GM23338 (cell line): ENCODE data around the gene CNIH3. TPM values are rescaled to one million over a fixed set of nuclear protein-coding genes. Genes with fewer than 3 reads are reported as not detected.

Experiments used
- ATAC-seq: fragments of 200-7000 bp; cut with Tn5 transposase; 3 replicates; pipeline ENCODE4 v1.9.1; 2020
- DNase-seq: peaks from one replicate; pipeline ENCODE4 v3.0.0-alpha.2; 2015; ENCODE audit warnings: low spot score
- H2AFZ ChIP-seq: fragments of 200-600 bp; sonication (generic); 2 replicates; pipeline ENCODE4 v1.8.0; 2016; ENCODE audit warnings: antibody characterized with exemption, mild to moderate bottlenecking, moderate library complexity
- H3F3A ChIP-seq: fragments of 200-600 bp; sonication (generic); replicated peaks from 2 replicates; pipeline ENCODE4 v1.8.0; 2017; ENCODE audit warnings: antibody characterized with exemption, mixed run types, low read depth
- H3K27ac ChIP-seq: fragments of 200-600 bp; sonication (generic); 2 replicates; pipeline ENCODE4 v1.6.1; 2016; ENCODE audit warnings: low read depth
- H3K27me3 ChIP-seq: fragments of 200-600 bp; sonication (generic); 2 replicates; pipeline ENCODE4 v1.8.0; 2016; ENCODE audit warnings: mild to moderate bottlenecking, mixed run types, moderate library complexity; ENCODE audit not compliant: insufficient read depth
- H3K36me3 ChIP-seq: fragments of 200-600 bp; sonication (generic); 2 replicates; pipeline ENCODE4 v1.8.0; 2016; ENCODE audit warnings: mild to moderate bottlenecking; ENCODE audit not compliant: insufficient read depth
- H3K4me1 ChIP-seq: fragments of 200-600 bp; sonication (generic); 2 replicates; pipeline ENCODE4 v1.8.0; 2016; ENCODE audit warnings: mild to moderate bottlenecking, moderate library complexity; ENCODE audit not compliant: insufficient read depth
- H3K4me2 ChIP-seq: fragments of 200-600 bp; sonication (generic); 2 replicates; pipeline ENCODE4 v1.7.1; 2017; ENCODE audit warnings: mixed run types
- H3K4me3 ChIP-seq: fragments of 200-600 bp; sonication (generic); 2 replicates; pipeline ENCODE4 v1.6.1; 2016; ENCODE audit warnings: mixed run types
- H3K79me2 ChIP-seq: fragments of 200-600 bp; sonication (generic); replicated peaks from 2 replicates; pipeline ENCODE4 v1.8.0; 2017; ENCODE audit warnings: mild to moderate bottlenecking; ENCODE audit not compliant: insufficient read depth
- H3K9me2 ChIP-seq: fragments of 200-600 bp; sonication (generic); 2 replicates; pipeline ENCODE4 v1.8.0; 2017; ENCODE audit not compliant: insufficient read depth
- H4K20me1 ChIP-seq: fragments of 200-600 bp; sonication (generic); replicated peaks from 2 replicates; pipeline ENCODE4 v1.8.0; 2017; ENCODE audit warnings: mild to moderate bottlenecking; ENCODE audit not compliant: insufficient read depth
- H3K27ac Mint-ChIP-seq: 2 replicates; pipeline ENCODE4 v1.8.0; 2020; ENCODE audit warnings: inconsistent platforms, mild to moderate bottlenecking, moderate library complexity, mixed read lengths
- H3K27me3 Mint-ChIP-seq: 3 replicates; pipeline ENCODE4 v1.8.0; 2022; ENCODE audit warnings: low read depth, mild to moderate bottlenecking, moderate library complexity, mixed read lengths, inconsistent platforms; ENCODE audit not compliant: insufficient read depth, poor library complexity
- H3K36me3 Mint-ChIP-seq: 3 replicates; pipeline ENCODE4 v1.8.0; 2021; ENCODE audit warnings: low read depth, mild to moderate bottlenecking, inconsistent platforms, moderate library complexity, mixed read lengths
- H3K4me1 Mint-ChIP-seq: 3 replicates; pipeline ENCODE4 v1.8.0; 2020; ENCODE audit warnings: mild to moderate bottlenecking, inconsistent platforms, mixed read lengths
- H3K4me3 Mint-ChIP-seq: 3 replicates; pipeline ENCODE4 v1.8.0; 2021; ENCODE audit warnings: moderate library complexity, mild to moderate bottlenecking, inconsistent platforms, mixed read lengths
- H3K9me3 Mint-ChIP-seq: 3 replicates; pipeline ENCODE4 v1.8.0; 2020; ENCODE audit warnings: moderate library complexity, mild to moderate bottlenecking, inconsistent platforms, mixed read lengths
- CREB1 ChIP-seq: fragments of 250-450 bp; sonication (Bioruptor Pico); IDR thresholded peaks from 2 replicates; pipeline ENCODE4 v1.5.0; 2020; ENCODE audit warnings: low read depth, mild to moderate bottlenecking, moderate library complexity
- EZH2 ChIP-seq: fragments of 200-600 bp; sonication (generic); IDR thresholded peaks from one replicate; pipeline ENCODE4 v1.8.0; 2017; ENCODE audit warnings: antibody characterized with exemption, mild to moderate bottlenecking, low read depth; ENCODE audit not compliant: unreplicated experiment
- EZH2phosphoT487 ChIP-seq: fragments of 200-600 bp; sonication (generic); IDR thresholded peaks from one replicate; pipeline ENCODE4 v1.8.1; 2018; ENCODE audit warnings: antibody characterized with exemption; ENCODE audit not compliant: unreplicated experiment
- JUNB ChIP-seq: IDR thresholded peaks from one replicate; pipeline ENCODE4 v1.6.1; 2016; ENCODE audit warnings: antibody characterized with exemption; ENCODE audit not compliant: unreplicated experiment
- NANOG ChIP-seq: IDR thresholded peaks from 2 replicates; pipeline ENCODE4 v1.6.1; 2016; ENCODE audit warnings: antibody characterized with exemption, borderline replicate concordance
- POLR2AphosphoS5 ChIP-seq: IDR thresholded peaks from 2 replicates; pipeline ENCODE4 v1.6.1; 2016; ENCODE audit warnings: antibody characterized with exemption, low read depth
- ZNF331 ChIP-seq: fragments of 250-450 bp; sonication (Bioruptor Pico); IDR thresholded peaks from 2 replicates; pipeline ENCODE4 v1.5.0; 2020; ENCODE audit warnings: low read depth, mild to moderate bottlenecking, moderate library complexity
- polyA plus RNA-seq: library from polyadenylated mRNA; unstranded; fragments of >200 nt; fragmentation: Nextera tagmentation; extraction: Ambion mirVana; gene quantifications from 2 replicates; pipeline ENCODE4 v1.2.1, GENCODE V29; 2016
- total RNA-seq: library from RNA; depleted of rRNA; stranded (reverse); fragments of >200 nt; shearing (Covaris generic); gene quantifications from 2 replicates; pipeline ENCODE4 v1.2.3, GENCODE V29; 2014
- TF ChIP-seq, protein P1 (sequence below): IDR thresholded peaks from one replicate; pipeline ENCODE4 v1.6.1; 2018; ENCODE audit warnings: antibody characterized with exemption; ENCODE audit not compliant: unreplicated experiment
- TF ChIP-seq, protein P2 (sequence below): IDR thresholded peaks from 2 replicates; pipeline ENCODE4 v1.6.1; 2016; ENCODE audit warnings: antibody characterized with exemption

CNIH3 gene
- total and polyA plus RNA-seq, 2 experiments from 2014 or later = 3.6 to 5.1 TPM

DNA sequence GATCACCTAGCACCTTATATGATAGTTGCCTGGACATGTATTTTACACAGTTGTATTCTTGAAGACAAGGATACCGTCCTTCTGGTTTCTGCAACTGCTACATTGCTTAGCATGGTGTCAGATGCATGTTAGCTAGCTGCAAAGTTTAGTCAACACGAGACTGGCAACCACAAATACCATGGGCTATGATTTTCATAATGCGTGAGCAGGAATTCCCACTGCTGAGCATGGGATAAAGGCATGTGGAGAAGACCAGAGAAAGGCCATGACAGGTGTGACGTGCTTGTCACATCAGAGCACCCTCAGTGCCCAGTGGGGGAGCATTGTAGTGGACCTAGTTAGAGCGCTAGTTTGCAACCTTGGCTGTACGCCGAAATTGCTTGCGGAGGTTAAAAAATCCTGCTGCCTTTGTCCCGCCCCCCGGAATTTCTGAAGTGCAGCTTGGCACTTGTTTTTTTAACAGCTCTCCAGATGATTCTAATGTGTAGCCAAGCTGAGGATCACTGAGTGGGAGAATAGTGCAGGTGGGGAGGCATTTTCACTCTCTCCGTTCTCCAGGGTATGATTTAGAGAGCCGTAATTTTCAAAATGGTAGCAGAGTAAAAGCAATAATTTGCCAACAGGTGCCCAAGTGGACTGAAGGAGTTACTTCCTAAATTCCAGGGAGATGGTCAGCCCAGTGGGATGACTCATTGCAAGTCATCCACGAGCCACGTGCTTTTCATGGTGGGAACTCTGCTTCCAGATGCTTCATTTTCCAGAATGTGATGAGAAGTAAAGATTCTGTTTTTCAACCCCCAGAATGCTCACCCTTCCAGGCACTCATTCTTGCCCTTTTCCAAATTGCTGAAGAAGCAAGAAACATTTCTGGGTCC is 81.0 kb downstream of the CNIH3 start (continued):
- TF ChIP-seq CREB1 (CRISPR knock-in tag) (no peak), EZH2phosphoT487 (no peak), EZH2 (no peak), JUNB (no peak)
- TF ChIP-seq, protein P1, sequence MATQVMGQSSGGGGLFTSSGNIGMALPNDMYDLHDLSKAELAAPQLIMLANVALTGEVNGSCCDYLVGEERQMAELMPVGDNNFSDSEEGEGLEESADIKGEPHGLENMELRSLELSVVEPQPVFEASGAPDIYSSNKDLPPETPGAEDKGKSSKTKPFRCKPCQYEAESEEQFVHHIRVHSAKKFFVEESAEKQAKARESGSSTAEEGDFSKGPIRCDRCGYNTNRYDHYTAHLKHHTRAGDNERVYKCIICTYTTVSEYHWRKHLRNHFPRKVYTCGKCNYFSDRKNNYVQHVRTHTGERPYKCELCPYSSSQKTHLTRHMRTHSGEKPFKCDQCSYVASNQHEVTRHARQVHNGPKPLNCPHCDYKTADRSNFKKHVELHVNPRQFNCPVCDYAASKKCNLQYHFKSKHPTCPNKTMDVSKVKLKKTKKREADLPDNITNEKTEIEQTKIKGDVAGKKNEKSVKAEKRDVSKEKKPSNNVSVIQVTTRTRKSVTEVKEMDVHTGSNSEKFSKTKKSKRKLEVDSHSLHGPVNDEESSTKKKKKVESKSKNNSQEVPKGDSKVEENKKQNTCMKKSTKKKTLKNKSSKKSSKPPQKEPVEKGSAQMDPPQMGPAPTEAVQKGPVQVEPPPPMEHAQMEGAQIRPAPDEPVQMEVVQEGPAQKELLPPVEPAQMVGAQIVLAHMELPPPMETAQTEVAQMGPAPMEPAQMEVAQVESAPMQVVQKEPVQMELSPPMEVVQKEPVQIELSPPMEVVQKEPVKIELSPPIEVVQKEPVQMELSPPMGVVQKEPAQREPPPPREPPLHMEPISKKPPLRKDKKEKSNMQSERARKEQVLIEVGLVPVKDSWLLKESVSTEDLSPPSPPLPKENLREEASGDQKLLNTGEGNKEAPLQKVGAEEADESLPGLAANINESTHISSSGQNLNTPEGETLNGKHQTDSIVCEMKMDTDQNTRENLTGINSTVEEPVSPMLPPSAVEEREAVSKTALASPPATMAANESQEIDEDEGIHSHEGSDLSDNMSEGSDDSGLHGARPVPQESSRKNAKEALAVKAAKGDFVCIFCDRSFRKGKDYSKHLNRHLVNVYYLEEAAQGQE = no peak

DNA sequence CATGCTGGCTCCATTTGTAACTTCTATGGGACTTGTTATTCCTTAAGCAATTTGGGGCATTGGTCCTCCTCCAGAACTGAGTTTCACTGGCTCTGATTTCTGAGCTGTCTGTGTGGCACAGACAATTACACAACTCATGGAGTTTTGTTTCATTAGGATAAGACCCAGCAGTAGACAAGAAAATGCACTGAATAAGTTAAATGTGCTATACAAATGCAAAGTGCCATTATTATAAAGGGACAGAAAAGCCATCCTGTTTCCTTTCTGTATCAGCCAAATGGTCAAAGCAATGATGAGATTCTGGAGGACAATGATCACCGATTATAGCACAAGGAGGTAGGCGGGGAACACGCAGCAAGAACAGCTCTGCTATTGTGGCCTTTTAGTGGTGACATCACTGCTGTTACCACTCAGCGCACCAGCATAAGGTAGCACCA is 81.9 kb downstream of the CNIH3 start:
- Histone ChIP-seq H3K36me3 (no peaks in the 10 kb centered on the region), H3K27ac (no peak overlapping the region), H3K27me3 (no peaks in the 10 kb centered on the region), H3K4me3 (no peak overlapping the region), H3K4me2 (no peak overlapping the region), H2AFZ (no peak overlapping the region), H3F3A (no peaks in the 10 kb centered on the region), H4K20me1 (no peaks in the 10 kb centered on the region), H3K79me2 (no peaks in the 10 kb centered on the region), H3K9me2 (no peaks in the 10 kb centered on the region), H3K4me1 (peaks cover 4% of the 10 kb centered on the region)
- ATAC-seq (no peak), DNase-seq (no peak)
- Mint-ChIP-seq H3K4me1 (peaks cover 9% of the 10 kb centered on the region), H3K9me3 (no peaks in the 10 kb centered on the region), H3K27me3 (peaks cover 3% of the 10 kb centered on the region), H3K27ac (no peak overlapping the region), H3K4me3 (no peak overlapping the region), H3K36me3 (no peaks in the 10 kb centered on the region)
- TF ChIP-seq NANOG = no peak
- TF ChIP-seq, protein P1 = no peak
- no peak for TF ChIP-seq POLR2AphosphoS5
- TF ChIP-seq JUNB = no peak
- TF ChIP-seq, protein P2, sequence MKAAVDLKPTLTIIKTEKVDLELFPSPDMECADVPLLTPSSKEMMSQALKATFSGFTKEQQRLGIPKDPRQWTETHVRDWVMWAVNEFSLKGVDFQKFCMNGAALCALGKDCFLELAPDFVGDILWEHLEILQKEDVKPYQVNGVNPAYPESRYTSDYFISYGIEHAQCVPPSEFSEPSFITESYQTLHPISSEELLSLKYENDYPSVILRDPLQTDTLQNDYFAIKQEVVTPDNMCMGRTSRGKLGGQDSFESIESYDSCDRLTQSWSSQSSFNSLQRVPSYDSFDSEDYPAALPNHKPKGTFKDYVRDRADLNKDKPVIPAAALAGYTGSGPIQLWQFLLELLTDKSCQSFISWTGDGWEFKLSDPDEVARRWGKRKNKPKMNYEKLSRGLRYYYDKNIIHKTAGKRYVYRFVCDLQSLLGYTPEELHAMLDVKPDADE = no peak
- TF ChIP-seq EZH2 = no peak
- no peak for TF ChIP-seq CREB1 (CRISPR knock-in tag)
- TF ChIP-seq ZNF331 = no peak
